ENCODE data around the gene BOLL.
"Not testable (repeated sequence)": the region's sequence is repeated elsewhere in the genome, so short reads cannot be mapped to it uniquely, and the experiment has no call there.

The BOLL gene

GRCh38 chr2:197784956-197785941, at the start of gene BOLL:
Gene BOLL (minus strand): TSS chr2:197785319. CDS start chr2:197781850, 3,469 bp downstream.
- no peaks in the 10 kb centered on the region for H3K4me1 ChIP-seq (ENCODE audit: control insufficient read depth in 2 of 2, insufficient read depth in 2 of 2, low read length in 2 of 2)
- peaks cover 0 to 9% of the 10 kb centered on the region in 2 donors for H3K27me3 ChIP-seq (ENCODE audit: control insufficient read depth in 2 of 2, insufficient read depth in 2 of 2, low read length in 2 of 2)
- no peak within 1 kb of the TSS for H3K27ac ChIP-seq (ENCODE audit: low read depth in 2 of 2, low read length in 2 of 2)
- H3K9ac ChIP-seq (ENCODE audit: low read depth in 1 of 2, low read length in 2 of 2): no peak within 1 kb of the TSS
- H3K4me3 ChIP-seq (ENCODE audit: low read length in 2 of 2): peak within 1 kb of the TSS; percentile 55 to 68
- H3K9me3 ChIP-seq (ENCODE audit: control insufficient read depth in 2 of 2, low read length in 2 of 2): no peaks in the 10 kb centered on the region
- no peaks in the 10 kb centered on the region for H3K36me3 ChIP-seq (ENCODE audit: control insufficient read depth in 2 of 2, insufficient read depth in 2 of 2, low read length in 2 of 2)

- not testable (repeated sequence) for H3K4me3 ChIP-seq (ENCODE audit: low read length in 2 of 2); H3K9me3 ChIP-seq (ENCODE audit: control insufficient read depth in 2 of 2, low read length in 2 of 2); H3K9ac ChIP-seq (ENCODE audit: low read depth in 1 of 2, low read length in 2 of 2); H3K4me1 ChIP-seq (ENCODE audit: control insufficient read depth in 2 of 2, insufficient read depth in 2 of 2, low read length in 2 of 2); H3K27me3 ChIP-seq (ENCODE audit: control insufficient read depth in 2 of 2, insufficient read depth in 2 of 2, low read length in 2 of 2); H3K27ac ChIP-seq (ENCODE audit: low read depth in 2 of 2, low read length in 2 of 2); H3K36me3 ChIP-seq (ENCODE audit: control insufficient read depth in 2 of 2, insufficient read depth in 2 of 2, low read length in 2 of 2)
These were observed 49.7 kb upstream of the BOLL start for GRCh38 chr2:197834771-197835170.

GRCh38 chr2:197828464-197829135, 43.5 kb upstream of the BOLL start:
- Histone ChIP-seq H3K36me3 (ENCODE audit: control insufficient read depth in 2 of 2, insufficient read depth in 2 of 2, low read length in 2 of 2) (no peaks in the 10 kb centered on the region), H3K9ac (ENCODE audit: low read depth in 1 of 2, low read length in 2 of 2) (no peak overlapping the region), H3K4me1 (ENCODE audit: control insufficient read depth in 2 of 2, insufficient read depth in 2 of 2, low read length in 2 of 2) (no peaks in the 10 kb centered on the region), H3K27me3 (ENCODE audit: control insufficient read depth in 2 of 2, insufficient read depth in 2 of 2, low read length in 2 of 2) (no peaks in the 10 kb centered on the region), H3K9me3 (ENCODE audit: control insufficient read depth in 2 of 2, low read length in 2 of 2) (no peaks in the 10 kb centered on the region), H3K27ac (ENCODE audit: low read depth in 2 of 2, low read length in 2 of 2) (no peak overlapping the region), H3K4me3 (ENCODE audit: low read length in 2 of 2) (no peak overlapping the region)

GRCh38 chr2:197827618-197828017, 42.5 kb upstream of the BOLL start:
- Histone ChIP-seq H3K27me3 (ENCODE audit: control insufficient read depth in 2 of 2, insufficient read depth in 2 of 2, low read length in 2 of 2) (no peaks in the 10 kb centered on the region), H3K4me1 (ENCODE audit: control insufficient read depth in 2 of 2, insufficient read depth in 2 of 2, low read length in 2 of 2) (no peaks in the 10 kb centered on the region), H3K9ac (ENCODE audit: low read depth in 1 of 2, low read length in 2 of 2) (no peak overlapping the region), H3K27ac (ENCODE audit: low read depth in 2 of 2, low read length in 2 of 2) (no peak overlapping the region), H3K36me3 (ENCODE audit: control insufficient read depth in 2 of 2, insufficient read depth in 2 of 2, low read length in 2 of 2) (no peaks in the 10 kb centered on the region), H3K4me3 (ENCODE audit: low read length in 2 of 2) (no peak overlapping the region), H3K9me3 (ENCODE audit: control insufficient read depth in 2 of 2, low read length in 2 of 2) (no peaks in the 10 kb centered on the region)

- Histone ChIP-seq H3K36me3 (ENCODE audit: control insufficient read depth in 2 of 2, insufficient read depth in 2 of 2, low read length in 2 of 2) (no peaks in the 10 kb centered on the region), H3K9ac (ENCODE audit: low read depth in 1 of 2, low read length in 2 of 2) (no peak overlapping the region), H3K4me3 (ENCODE audit: low read length in 2 of 2) (no peak overlapping the region), H3K4me1 (ENCODE audit: control insufficient read depth in 2 of 2, insufficient read depth in 2 of 2, low read length in 2 of 2) (no peaks in the 10 kb centered on the region), H3K9me3 (ENCODE audit: control insufficient read depth in 2 of 2, low read length in 2 of 2) (no peaks in the 10 kb centered on the region), H3K27ac (ENCODE audit: low read depth in 2 of 2, low read length in 2 of 2) (no peak overlapping the region), H3K27me3 (ENCODE audit: control insufficient read depth in 2 of 2, insufficient read depth in 2 of 2, low read length in 2 of 2) (no peaks in the 10 kb centered on the region)
These were observed 37.2 kb upstream of the BOLL start for GRCh38 chr2:197822333-197822732.

GRCh38 chr2:197821550-197822289, 36.6 kb upstream of the BOLL start:
- H3K4me3 ChIP-seq (ENCODE audit: low read length in 2 of 2): no peak overlapping the region
- H3K9ac ChIP-seq (ENCODE audit: low read depth in 1 of 2, low read length in 2 of 2): no peak overlapping the region
- no peak overlapping the region for H3K27ac ChIP-seq (ENCODE audit: low read depth in 2 of 2, low read length in 2 of 2)
- no peaks in the 10 kb centered on the region for H3K4me1 ChIP-seq (ENCODE audit: control insufficient read depth in 2 of 2, insufficient read depth in 2 of 2, low read length in 2 of 2)
- no peaks in the 10 kb centered on the region for H3K36me3 ChIP-seq (ENCODE audit: control insufficient read depth in 2 of 2, insufficient read depth in 2 of 2, low read length in 2 of 2)
- H3K27me3 ChIP-seq (ENCODE audit: control insufficient read depth in 2 of 2, insufficient read depth in 2 of 2, low read length in 2 of 2): no peaks in the 10 kb centered on the region
- no peaks in the 10 kb centered on the region for H3K9me3 ChIP-seq (ENCODE audit: control insufficient read depth in 2 of 2, low read length in 2 of 2)

GRCh38 chr2:197814526-197814925, 29.4 kb upstream of the BOLL start:
- Histone ChIP-seq H3K9ac (ENCODE audit: low read depth in 1 of 2, low read length in 2 of 2) (no peak overlapping the region), H3K36me3 (ENCODE audit: control insufficient read depth in 2 of 2, insufficient read depth in 2 of 2, low read length in 2 of 2) (no peaks in the 10 kb centered on the region), H3K4me1 (ENCODE audit: control insufficient read depth in 2 of 2, insufficient read depth in 2 of 2, low read length in 2 of 2) (no peaks in the 10 kb centered on the region), H3K4me3 (ENCODE audit: low read length in 2 of 2) (no peak overlapping the region), H3K27ac (ENCODE audit: low read depth in 2 of 2, low read length in 2 of 2) (no peak overlapping the region), H3K27me3 (ENCODE audit: control insufficient read depth in 2 of 2, insufficient read depth in 2 of 2, low read length in 2 of 2) (no peaks in the 10 kb centered on the region), H3K9me3 (ENCODE audit: control insufficient read depth in 2 of 2, low read length in 2 of 2) (no peaks in the 10 kb centered on the region)

GRCh38 chr2:197813093-197813787, 28.1 kb upstream of the BOLL start:
- H3K27ac ChIP-seq (ENCODE audit: low read depth in 2 of 2, low read length in 2 of 2): no peak overlapping the region
- H3K9ac ChIP-seq (ENCODE audit: low read depth in 1 of 2, low read length in 2 of 2): no peak overlapping the region
- H3K4me3 ChIP-seq (ENCODE audit: low read length in 2 of 2): no peak overlapping the region
- no peaks in the 10 kb centered on the region for H3K36me3 ChIP-seq (ENCODE audit: control insufficient read depth in 2 of 2, insufficient read depth in 2 of 2, low read length in 2 of 2)
- H3K27me3 ChIP-seq (ENCODE audit: control insufficient read depth in 2 of 2, insufficient read depth in 2 of 2, low read length in 2 of 2): peaks cover 0 to 3% of the 10 kb centered on the region in 2 donors
- no peaks in the 10 kb centered on the region for H3K9me3 ChIP-seq (ENCODE audit: control insufficient read depth in 2 of 2, low read length in 2 of 2)
- no peaks in the 10 kb centered on the region for H3K4me1 ChIP-seq (ENCODE audit: control insufficient read depth in 2 of 2, insufficient read depth in 2 of 2, low read length in 2 of 2)

GRCh38 chr2:197810491-197810890, 25.4 kb upstream of the BOLL start:
- Histone ChIP-seq H3K9ac (ENCODE audit: low read depth in 1 of 2, low read length in 2 of 2) (no peak overlapping the region), H3K9me3 (ENCODE audit: control insufficient read depth in 2 of 2, low read length in 2 of 2) (no peaks in the 10 kb centered on the region), H3K4me3 (ENCODE audit: low read length in 2 of 2) (no peak overlapping the region), H3K4me1 (ENCODE audit: control insufficient read depth in 2 of 2, insufficient read depth in 2 of 2, low read length in 2 of 2) (no peaks in the 10 kb centered on the region), H3K27me3 (ENCODE audit: control insufficient read depth in 2 of 2, insufficient read depth in 2 of 2, low read length in 2 of 2) (peaks cover 3 to 7% of the 10 kb centered on the region in 2 donors), H3K27ac (ENCODE audit: low read depth in 2 of 2, low read length in 2 of 2) (no peak overlapping the region), H3K36me3 (ENCODE audit: control insufficient read depth in 2 of 2, insufficient read depth in 2 of 2, low read length in 2 of 2) (no peaks in the 10 kb centered on the region)

Measured in mucosa of rectum (tissue), 2 donors.